GM21390 (cell line): Measurements from ENCODE around the gene NLRC3.

ENCODE experiments used
- ATAC-seq: cut with Tn5 transposase; IDR thresholded peaks from one replicate; pipeline ENCODE4 v1.9.1; 2021; ENCODE audit not compliant: unreplicated experiment

Gene NLRC3

DNA sequence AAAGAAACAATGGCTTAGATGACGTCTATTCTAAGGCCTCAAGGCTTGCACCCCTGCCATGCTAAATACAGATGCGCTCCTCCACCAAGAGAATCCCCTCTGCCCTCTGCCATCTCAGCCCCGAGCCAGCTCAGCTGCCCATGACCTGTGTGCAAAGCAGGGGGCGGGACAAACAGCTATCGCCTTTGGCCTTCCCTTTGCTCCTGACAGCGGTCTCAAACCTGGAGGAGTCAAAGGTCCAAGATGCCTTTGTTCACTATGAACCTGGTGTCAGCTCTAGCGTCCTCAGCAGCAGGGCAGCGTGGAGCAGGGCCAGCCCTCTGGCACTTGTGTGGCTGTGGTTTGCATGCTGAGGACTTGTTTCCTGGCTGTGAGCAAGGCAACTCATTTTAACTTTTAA, 21.9 kb upstream of the NLRC3 start:
- no peak for ATAC-seq

DNA sequence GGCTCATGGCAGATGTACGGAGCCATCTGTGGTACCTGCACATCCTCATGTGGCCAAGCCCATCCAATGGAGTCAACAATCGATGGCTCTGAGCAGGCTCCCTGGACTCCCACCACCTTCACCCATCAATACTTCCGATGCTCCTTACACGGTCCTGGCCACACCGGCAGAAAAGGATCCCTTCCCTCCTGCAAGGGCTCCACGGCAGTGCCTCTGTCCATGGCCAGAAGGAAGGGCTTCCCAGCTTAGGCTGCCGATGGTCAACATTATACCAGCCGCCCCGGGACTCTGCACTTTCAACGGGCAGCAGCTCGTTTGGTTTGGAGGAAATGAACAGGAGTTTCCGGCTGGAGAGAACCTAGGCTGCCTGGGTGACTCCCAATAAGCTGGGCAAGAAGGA, 21.0 kb upstream of the NLRC3 start:
- no peak for ATAC-seq

DNA sequence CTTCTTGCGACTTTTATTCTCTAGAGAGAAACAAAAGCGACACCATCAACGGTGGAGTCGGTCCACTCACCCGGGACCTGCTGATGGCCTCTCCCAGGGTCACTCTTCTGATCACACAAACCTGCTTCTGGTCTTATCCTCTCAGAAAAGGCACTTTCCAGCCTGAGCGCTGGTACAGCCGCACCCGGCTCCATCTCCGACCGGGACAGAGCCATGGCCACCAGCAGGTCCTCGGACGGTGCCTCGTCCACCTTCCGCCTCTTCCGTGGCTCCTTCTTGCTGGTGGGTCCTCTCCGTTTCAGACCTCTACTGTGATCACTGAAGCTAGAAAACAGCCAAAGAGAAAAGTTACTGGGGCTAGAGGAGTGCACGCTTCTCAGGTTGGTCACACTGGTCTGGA, 20.5 kb upstream of the NLRC3 start:
- ATAC-seq = no peak

DNA sequence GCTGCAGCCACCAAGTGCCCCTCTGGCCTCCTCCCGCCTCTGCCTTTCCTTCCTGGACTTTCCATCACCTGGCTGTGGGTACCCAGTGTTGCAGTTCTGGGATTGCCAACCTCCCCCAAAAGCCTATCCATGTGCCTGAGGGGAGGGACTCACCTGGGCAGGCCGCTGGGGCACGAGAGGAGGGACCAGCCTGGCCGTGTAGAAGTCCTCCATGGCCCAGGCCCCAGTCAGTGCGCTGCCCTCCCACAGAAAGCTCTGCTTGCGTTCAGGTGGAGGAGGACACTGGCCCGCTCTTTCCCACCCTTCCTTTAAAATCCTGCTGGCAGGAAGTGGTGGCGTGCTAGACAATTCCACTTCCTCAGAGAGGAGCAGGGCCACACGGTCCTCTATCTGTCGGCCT, 20.0 kb upstream of the NLRC3 start:
- no peak for ATAC-seq

DNA sequence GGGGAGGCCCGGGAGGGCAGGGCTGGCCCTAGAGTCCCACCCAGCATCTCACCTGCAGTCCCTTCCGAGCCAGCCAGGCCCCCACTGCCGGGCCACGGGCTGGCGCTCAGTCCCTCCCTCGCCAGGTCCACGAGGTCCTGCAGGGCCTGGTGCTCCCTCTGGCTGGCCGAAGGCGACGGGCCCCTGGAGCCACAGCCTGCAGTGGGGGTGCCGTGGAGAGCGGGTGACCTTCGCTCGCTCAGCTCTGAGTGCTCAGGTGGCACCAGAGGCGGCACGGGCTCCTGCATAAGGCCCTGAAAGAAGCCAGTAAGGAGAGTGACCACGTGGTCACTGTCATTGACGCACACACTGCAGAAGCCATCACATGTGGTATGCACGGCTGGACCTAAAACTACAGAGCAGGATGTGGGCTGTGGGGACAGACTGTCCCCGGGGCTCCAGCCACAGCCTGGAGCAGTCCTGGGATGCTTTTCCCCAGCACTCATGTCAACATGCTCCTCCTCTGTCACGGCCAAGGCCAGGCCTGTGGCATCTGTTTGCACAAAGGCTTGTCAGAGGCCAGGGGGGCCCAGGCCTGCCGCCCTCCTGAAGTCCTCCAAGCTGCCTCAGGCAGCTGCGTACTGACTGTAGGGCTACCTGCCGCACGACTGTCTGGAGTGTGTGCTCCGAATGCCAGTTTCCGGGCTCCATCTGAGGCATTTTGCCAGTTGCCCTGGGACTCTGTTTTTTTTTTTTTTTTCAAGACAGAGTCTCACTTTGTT, 19.1 kb upstream of the NLRC3 start:
- ATAC-seq = no peak

DNA sequence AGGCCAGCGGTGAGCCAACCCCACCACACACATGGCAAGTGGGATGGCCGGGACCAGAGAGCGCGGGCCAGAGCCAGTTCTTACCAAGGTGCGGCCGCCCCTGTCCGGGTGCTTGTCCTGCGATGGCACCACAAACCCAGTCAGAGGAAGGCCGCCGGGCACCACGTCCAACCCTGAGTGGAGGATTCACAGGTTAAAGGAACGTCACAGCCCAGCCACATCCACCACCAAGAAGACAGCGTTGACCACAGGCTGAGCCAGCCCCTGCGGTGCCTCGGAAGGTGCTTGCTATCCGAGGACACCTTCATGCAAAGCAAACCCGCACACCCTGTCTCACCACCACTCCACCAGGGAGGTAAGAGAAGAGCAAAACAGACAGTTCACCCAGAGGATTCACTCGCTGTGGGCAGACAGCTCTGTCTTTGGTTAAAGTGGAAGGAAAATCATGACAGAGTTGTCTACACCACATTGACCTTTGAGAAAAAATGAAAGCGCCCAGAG, 18.4 kb upstream of the NLRC3 start:
- no peak for ATAC-seq

DNA sequence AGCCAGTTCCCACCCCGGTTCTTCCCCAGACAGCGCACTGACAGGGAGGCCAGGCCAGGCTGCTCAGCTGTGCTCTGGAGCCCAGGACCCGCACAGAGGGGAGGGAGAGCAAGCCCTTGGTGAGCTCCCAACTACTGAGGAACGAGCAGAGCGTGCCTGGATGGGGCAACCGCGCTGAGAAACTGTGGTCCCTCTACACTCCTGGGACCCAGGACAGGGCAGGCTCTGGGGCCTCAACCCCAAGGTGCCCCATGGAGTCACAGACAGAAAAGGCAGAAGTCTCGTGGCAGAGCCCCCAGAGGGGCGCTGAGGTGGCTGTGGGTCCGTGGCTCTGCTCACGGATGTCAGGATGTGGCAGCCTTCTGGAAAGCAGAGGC, 17.9 kb upstream of the NLRC3 start:
- no peak for ATAC-seq

DNA sequence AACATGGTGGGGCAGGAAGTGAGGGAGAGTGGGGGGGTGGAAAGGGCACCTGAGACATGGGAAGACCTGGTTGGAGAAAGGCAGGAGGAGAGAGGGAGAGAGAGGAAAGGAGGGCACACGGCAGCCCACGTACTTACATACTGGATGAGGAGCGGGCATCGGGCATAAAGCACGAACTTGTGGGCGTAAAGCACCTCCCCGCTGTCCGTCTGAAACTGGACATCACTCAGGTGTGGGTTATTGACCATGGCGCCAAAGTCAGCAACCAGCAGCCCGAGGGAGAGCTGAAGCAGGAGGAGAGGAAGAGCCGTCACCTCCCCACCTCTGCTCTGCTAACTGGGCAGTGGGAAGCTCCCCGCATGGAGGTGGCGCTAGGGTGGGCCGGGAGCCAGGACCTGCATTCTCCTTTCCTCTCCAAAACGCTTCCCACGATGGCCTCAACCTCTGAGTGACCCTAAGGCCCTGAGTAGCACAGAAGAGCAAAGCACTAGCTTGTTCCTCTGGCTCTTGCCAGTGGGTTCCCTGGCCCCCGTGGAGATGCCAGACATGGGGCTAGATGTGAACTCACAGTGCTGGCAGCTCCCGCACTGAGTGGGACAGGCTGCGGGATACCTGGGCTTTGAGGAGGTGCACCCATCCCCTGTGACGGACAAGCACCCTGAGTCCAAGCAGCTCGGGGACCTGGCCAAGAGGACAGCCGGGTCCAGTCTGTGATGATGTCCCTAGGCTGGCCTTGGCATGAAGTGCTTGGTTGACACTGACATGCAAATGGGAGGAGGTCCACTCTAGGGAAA, 17.3 kb upstream of the NLRC3 start:
- no peak for ATAC-seq

DNA sequence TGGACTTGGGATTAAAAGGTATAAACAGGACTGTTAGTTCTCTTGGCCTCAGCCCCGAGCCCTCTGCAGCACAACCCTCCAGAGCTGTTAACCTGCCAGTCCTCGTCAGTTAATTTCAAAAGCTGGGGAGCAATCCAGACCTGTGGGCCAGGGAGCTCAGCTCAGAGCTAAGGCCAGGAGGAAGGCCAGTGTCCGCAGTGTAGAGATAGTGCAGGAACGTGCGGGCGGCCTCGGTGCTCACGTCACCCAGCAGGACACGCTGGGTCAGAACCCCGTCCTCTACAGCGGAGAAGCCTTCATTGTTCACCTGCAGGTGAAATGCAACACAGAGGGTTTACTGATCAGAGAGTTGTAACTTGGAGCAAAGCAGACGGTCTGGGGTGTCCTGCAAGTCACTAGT, 15.4 kb upstream of the NLRC3 start:
- no peak for ATAC-seq

DNA sequence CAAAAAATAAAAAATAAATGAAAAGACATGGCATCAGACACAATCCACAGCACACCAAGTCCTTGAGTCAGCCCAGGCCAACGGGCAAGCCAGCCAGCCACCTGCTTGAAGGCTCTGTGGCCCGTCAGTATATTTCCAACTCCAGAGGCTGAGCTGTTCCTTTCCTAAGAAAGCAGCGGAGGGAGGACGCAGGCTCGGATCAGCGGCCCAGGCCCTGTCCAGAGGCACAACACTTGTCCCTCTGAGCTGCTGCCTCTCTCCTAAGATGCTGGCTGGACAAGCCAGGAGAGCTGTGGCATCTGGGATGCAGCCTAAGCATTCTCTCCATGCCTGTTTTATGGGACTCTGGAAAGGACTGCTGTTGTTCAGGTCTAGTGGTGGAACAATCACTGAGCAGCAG, 14.8 kb upstream of the NLRC3 start:
- ATAC-seq = no peak

DNA sequence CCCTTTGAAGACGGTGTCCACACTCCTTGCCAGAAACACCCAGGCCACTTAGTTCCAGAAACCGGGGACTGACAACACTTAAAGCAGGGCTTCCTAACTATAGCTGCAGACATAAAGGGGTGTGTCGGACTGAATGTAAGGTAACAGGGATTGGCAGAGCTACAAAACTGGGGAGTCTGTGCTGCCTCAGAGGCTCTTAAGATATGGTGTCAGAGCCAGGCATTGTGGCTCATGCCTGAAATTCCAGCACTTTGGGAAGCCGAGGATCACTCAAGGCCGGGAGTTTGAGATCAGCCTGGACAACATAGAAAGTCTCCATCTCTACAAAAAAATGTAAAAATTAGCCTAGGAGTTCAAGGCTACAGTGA, 14.2 kb upstream of the NLRC3 start:
- ATAC-seq = no peak

DNA sequence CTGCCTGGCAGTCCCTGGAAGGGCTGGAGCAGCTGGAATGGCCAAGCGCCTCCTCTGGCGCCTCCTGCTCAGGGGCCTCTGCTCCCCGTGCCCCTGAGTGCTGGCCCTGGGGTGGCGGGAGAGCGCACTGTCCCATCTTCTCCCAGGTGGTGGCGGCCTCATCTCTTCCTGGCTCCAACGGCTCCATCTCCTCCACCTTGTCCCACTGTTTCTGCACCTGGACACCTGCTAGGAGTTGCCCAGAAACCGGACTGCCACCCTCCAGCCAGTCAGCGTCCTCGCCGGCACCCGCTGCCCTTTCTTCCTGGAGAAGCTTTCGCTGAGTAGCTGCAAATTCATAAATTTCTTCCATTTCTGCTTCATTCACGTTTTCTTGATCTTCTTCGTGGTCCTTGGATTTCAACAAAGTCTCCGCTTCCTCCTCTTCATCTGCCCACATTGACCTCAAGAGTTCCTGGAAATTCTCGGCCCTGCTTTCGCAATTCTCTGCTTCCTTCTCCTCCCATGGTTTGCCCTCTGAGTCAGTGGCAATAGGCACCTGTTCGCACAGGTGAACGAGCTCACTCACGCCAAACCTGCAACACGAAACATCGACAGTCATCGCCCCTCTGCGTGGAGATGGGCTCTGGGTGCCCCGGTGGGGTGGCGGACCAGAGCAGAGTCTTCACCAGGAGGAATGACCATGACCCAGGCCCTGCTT, 13.7 kb upstream of the NLRC3 start:
- no peak for ATAC-seq

DNA sequence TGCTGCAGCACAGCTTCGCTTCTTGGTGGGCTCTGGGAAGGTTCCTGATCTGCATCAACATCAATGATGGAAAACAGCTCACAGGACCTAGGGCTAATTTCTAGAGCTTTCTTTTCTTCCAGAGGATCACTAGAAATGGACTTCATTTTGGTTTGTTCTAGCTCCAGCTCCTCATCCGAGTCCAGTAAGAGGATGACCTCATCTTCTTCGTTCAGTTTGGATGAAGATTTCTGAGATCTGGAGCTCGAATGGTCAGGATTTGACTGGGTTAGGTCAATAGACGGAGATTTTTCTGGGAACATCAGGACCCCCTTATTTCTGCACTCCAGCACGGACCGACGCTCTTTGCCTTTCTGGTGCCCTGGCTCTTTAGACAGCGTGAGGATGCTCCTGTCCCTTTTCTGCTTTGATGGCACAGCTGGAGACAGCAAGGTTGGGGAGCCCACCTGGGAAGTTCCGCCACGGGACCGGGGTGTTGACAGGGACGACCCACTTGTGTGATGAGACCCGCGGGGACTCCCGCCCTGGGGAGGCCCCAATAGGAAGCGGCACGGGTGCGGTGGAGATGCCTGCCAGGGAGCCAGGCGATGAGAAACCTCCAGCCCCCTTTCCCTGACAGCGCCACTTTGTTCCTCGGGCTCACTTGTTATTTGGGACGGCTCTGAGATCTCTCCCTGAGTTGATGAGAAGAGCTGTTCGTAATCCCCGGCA, 12.9 kb upstream of the NLRC3 start:
- no peak for ATAC-seq

DNA sequence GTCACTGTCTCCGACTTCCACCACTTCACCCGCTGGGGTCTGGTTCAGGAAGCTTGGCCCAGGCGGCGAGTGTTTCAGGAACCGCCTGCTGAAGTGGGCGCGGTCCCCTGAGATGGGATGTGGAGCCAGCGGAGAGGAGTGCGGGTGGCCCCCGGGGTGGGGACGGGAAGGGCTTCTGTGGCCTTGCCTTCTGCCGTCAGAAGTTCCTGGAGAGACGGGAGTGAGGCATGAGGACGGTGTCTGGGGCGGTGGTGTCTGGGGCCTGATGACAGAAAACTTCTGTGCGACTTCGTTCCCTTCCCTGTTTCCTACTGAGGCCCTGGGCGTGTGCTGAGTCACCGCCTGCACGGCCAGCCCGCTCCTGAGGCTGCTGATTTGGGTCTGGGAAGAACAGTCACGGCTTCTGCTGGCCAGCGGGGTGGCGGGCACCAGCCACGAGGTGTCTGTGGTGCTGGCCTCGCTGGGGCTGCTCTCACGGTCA, 12.3 kb upstream of the NLRC3 start:
- no peak for ATAC-seq

DNA sequence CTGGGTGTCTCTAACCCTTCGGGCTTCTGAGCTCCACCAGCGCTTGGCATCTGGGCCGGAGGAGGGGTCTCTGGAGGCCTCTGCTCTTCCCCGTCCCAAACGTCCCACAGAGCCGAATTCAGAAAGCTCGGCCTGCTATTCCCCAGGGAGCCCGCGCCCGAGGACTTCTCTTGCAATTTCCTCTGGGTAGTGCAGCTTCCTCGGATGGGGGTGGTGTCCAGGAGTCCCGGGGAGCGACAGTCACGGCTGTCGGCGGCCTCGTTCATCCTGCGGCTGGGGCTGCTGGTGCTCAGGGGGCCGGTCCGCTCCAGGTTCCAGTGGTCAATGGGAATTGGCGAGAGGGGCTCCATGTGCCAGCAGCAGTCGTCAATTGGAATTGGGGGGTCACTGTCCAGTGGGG, 11.8 kb upstream of the NLRC3 start:
- no peak for ATAC-seq

DNA sequence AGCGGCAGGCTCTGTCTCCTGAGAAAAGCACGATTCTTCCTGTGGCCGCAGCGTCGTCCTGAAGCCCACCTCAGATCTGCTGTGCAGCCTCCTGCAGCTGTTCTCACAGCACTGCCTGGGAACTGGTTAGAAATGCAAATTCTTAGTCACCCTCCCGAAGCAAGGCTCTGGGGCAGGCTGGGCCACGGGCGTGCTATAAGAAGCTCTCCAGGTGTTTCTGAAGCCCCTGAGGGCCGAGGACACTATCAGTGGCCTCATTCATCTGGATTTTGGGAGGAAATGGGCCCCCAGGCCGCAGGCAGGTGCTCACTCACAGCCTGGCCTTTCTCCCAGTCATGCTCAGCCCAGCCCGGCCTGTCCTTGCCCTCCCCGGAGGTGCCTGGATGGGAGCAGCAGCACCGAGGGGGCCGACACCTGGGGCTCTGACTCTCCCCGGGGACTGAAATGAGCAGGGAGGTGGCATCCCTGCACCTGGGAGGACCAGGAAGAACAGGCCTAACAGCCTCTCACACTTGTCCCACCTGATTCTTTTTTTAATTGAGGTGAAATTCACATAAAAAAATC, 10.4 kb upstream of the NLRC3 start:
- ATAC-seq = no peak

DNA sequence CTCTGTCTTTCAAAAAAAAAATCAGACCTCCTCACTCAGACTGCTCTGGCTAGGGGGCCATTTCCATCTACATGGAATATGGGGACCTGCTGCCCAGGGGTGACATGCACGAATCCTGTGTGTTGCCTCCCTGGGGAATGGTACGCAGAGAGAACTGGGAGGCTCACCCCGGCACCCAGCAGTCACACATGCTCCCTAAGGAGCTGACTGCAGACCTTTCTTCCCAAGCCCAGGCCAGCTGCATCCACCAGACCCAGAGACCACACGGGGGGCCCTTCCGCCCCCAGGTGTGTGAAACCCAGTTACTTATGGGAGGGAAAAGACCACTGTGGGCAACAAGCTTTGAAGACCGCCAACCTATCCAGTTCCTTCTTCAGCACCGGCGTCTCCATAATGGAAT, 7.2 kb upstream of the NLRC3 start:
- no peak for ATAC-seq

DNA sequence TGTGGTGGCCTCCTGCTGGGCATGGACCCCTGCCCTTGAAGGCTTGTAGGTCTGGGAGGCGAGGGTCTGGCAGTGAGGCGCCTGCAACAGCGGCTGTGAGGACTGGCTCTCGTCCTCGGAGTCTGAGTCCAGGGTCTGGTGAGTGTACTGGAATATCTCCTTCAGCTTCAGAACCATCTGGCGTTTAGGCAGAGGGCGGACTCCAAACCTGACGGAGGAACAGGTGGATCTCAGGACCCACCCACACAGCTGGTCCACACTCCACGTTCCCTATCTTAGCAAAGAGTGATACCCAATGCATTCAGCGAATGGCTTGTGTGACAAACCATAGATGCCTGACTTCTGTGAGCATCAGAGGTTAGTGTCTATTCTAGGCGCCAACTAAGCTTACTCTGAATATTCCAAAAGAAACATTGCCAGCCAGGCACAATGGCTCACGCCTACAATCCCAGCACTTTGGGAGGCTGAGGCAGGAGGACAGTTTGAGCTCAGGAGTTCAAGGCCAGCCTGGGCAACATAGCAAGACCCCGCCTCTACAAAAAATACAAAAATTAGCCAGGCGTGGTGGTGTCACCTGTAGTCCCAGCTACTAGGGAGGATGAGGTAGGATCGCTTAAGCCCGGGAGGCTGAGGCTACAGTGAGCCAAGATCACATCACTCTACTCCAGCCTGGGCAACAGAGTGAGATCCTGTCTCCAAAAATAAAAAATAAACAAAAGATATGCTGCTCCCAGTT, 6.3 kb upstream of the NLRC3 start:
- no peak for ATAC-seq

DNA sequence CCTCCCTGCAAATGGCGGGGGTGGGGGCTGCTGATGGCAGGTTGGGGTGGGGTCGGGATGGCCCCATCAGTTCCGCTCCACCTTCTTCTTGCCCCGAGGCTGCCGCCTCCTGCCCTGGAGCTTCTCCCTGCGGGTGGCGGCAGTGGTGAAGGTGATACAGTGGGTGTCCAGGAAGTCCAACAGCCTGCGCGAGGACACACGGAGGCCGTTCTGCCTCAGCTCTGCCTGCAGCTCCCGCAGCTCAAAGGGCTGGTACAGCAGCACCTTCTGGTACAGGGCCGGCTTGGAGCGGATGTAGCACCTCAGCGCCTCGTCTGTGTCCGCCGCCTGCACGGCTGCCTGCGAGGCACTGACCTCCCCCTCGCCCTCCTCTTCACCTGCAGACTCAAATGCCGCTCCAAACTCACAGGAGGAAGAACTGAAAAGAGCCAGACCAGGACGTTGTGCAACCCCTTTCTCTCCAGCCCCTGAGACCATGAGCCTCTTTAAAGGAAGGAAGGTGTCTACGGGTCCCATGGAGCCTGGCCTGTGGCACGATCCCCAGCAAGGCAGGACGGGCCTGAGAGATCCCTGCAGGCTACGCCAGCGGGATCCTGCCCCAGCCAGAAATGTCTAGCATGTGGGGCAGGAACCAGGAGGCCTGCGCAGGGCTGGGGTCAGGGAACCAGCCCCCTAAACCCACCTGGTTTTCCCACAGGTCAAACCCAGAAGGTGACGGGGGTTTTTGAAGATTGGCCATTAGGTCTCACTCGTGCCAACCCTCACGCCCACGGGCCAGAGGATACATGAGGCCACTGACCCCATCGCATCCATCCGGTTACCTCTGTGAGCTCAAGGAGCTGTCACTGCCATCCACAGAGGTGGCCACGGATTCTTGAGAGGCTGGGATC, 5.3 kb upstream of the NLRC3 start:
- no peak for ATAC-seq
